Suppressor macrophage treated with lipopolysaccharide for 1 hour (primary cell): ENCODE measurements around the gene PDE1C.

Experiments
- DNase-seq, 3 donors: peaks; one replicate each; pipeline ENCODE4 v3.0.0-alpha.2; 2020 to 2022

Gene PDE1C

GRCh38 chr7:32074787-32075585 is 4.8 kb upstream of the PDE1C start:
- DNase-seq: no peak

GRCh38 chr7:32073533-32073932 is 3.3 kb upstream of the PDE1C start:
- DNase-seq: no peak

DNA sequence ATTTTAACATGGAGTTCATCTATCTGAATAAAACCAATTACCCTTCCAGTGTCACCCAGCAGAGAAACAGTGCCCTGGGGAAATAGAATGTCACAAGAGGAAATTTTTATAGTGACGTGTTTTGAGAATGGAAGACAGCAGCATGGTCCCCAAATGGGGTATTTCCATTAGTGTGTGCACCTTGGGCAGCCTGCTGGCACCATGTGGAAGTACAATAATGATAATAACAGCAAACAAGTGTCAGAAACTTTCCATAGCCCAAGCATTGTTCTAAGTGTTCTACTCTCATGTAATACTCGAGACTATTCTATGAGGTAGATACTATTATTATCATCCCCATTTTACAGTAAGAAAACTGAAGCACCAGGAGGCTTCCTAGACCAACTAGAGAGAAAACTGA is 2.2 kb upstream of the PDE1C start:
- DNase-seq: no peak

GRCh38 chr7:32071466-32072091 is 1.4 kb upstream of the PDE1C start:
- DNase-seq: no peak

GRCh38 chr7:32070051-32070405 is 179 bp downstream of the PDE1C start:
- DNase-seq: no peak

- no peak for DNase-seq
Measured at GRCh38 chr7:32069116-32069650, 1.0 kb downstream of the PDE1C start.

- no peak for DNase-seq
Measured at GRCh38 chr7:32068411-32069101, 1.7 kb downstream of the PDE1C start.

GRCh38 chr7:32066441-32066840 is 3.8 kb downstream of the PDE1C start:
- no peak for DNase-seq

- DNase-seq: no peak
Measured at GRCh38 chr7:32063614-32064013, 6.6 kb downstream of the PDE1C start.

DNA sequence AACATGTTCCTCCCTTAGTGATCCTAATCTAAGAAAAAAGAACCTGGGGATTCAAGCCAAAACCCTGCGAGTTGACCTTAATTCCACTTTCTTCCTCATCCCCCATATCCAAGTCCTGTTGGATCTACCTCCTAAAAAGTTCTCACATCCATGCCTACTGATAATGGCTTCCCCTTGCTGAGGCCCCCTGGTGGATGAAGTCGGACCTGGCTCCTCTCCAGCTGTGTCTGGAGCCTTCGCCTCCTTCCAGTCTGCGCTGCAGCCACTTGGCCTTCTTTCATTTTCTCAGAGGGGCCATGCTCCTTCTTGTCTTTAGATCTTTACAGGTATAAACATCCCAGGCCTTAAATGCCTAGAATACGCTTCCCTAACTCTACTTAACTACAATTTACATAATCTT is 8.1 kb downstream of the PDE1C start:
- DNase-seq: peak; percentile 43 to 80 (median 69)

DNA sequence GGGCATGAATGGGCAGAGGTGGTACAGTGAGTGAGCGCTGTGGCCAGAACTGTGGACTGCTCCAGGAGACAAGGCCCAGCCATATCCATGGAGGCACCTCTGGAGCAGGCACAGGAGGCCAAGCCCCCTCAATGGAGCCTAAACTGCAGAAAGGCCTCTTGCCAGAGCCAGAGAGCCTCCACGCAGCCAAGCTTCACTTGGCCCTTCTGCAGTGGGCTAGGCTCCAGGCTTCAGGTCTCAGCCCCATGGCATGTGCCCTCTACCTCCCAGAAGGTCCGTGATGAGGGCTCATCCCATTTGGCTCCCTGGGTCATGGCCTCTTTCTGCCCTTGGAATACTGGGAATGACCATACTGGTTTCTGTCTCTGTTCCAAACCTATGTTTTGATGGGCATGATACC is 8.9 kb downstream of the PDE1C start:
- DNase-seq: no peak

DNA sequence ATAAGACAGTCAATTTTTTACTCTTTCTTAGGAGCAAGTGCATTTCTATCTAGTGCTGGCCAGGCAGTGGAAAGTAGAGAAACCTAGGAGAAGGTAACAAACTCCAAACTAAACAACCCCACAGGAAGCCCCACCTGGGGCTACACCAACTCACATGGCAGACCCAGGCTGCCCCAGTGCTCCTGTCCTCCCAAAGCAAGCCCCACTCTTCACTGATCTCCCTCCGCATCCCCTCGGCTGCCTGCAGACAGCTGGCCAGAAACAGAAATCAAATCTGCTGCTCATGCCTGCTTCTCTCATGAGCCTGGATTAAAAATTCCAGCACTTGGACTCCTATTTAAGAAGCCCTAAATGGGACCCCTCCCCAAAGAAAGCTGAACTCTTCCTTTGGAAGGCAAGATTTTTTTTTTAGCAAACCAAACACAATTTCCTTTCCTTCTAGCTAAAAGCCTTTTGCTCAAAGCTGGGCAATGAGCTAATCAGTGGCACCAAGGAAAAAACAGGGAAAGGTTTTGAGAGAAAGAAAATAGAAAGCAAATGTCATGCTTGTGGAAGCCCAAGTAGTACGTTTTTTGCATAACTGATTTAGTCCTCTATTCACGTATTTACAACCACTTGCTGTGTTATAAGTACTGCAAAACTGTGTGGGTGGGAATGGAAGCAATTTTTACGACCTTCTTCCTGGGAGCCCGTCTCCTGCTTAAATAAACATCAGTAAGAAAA is 10.8 kb downstream of the PDE1C start:
- no peak for DNase-seq

DNA sequence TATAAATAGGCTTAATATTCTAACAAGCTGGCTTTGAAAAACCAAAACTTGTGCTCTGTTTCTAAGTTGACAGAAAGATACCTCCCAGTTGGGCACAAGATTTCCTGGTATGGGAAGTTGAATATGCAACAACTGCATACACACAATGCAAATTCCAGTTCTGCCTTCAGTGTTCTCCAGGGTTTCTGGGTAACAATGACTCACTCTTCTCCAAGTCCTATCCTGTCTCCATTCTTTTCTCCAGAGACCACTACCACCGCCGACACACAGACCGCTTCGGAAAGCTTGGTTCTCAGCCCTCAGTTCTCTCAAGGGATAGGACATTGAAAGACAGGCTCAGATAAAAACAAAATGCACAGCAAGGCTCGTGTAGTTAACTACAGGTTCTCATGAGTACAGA is 12.2 kb downstream of the PDE1C start:
- DNase-seq: no peak

GRCh38 chr7:32056767-32057166 is 13.4 kb downstream of the PDE1C start:
- DNase-seq: no peak

DNA sequence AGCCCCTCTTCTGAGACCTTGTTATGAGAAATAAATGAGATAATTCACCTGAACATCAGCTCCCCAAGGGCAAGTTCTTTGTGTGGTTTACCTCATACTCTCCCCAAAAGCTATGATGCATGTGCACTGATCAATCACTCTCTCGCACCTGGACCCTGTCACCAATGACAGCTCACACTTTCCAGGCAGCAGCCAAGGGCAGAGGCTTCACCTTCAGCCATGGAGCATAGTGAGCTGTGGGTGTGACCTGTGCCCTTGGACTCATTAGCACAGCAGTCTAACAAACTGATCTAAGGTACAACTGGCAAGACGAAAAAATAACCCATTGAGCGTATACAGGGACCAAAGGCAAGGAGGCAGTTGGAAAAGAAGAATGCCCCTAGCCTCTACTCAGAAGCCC is 17.0 kb downstream of the PDE1C start:
- no peak for DNase-seq

DNA sequence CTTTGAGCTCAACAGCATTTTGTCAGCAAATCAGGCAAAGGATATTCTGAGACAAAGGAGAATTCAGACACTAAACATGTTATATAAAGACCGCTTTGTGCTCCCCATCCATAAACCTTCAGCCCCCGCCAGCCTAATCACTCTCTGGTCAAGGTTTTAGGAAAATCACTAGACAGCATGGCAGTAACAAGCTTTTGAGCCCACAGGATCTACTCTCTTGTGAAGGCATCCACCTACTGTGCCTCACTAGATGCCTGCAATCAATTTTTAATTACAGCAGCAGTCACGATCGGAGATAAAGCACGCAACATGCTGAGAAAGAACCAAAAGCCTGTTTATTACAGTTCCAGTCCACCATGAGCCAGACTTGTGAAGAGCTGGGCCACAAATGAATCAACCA is 19.1 kb downstream of the PDE1C start:
- DNase-seq: no peak

- no peak for DNase-seq
Measured at GRCh38 chr7:32049599-32049998, 20.6 kb downstream of the PDE1C start.

DNA sequence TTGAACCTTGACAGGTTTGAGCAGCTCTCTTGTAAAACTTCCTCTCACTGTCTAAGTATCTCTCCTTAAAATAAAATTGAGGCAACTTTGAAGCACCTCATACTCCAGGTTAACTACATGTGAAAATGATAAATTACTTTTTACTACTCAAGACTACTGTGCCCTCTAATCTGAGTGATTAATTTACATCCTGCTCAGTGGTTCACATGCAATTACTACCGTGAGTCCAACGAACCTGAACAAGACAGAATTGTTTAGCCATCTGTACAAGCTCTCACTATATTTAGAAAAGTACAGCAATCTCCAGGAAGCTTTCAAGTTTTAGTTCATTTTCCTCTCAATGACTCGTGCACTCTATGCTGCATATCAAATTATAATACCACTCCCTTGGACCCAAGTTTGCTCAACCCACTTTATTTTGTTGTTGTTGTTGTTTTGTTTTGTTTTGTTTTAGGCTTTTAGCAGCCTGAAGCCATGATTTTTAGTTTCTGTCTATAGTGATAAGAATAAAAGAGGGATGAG is 21.2 kb downstream of the PDE1C start:
- no peak for DNase-seq

- DNase-seq: no peak
Measured at GRCh38 chr7:32047801-32048200, 22.4 kb downstream of the PDE1C start.

DNA sequence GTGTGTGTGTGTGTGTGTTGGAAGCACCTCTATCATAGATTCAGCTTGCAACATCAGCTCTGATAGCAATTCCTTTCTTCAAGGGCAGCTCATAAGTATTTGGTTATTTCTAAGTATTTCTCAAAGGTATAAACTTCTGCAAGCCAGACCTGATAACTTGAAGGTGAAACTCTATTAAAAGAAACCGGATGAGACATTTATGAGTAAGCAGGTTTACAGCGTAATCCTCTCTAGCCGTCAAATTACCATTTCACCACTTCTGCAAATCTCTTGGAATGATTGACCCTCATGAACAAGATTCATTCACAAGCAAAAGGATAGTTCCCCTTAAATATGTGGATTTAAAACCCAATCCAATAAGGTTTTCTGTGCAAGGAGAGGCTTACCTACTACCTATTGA is 23.1 kb downstream of the PDE1C start:
- DNase-seq: no peak

GRCh38 chr7:32045228-32045627 is 25.0 kb downstream of the PDE1C start:
- no peak for DNase-seq

DNA sequence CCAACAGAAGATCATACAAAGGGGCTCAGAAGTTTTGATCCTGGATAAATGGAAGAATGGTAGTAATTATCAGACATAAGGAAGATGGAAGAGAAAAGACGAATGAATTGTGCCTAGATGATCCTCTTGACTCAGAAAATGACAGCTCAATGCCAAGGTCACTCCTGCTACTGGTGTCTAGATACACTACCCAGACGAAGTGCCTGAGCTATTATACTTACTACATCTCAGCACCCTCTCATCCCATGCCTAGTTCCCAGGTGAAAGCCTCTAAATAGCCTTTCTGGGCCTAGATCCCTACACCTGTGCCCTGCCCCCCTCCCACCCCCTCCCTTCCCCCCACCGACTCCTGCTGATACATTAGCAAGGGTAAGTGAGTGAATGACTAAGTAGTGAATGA is 25.5 kb downstream of the PDE1C start:
- DNase-seq: no peak

GRCh38 chr7:32043688-32044087 is 26.5 kb downstream of the PDE1C start:
- DNase-seq: peak in 2 of 3 donors; percentile 8 to 12
